Measurements from ENCODE around the gene CEBPA. TPM values are rescaled to one million over a fixed set of nuclear protein-coding genes. Genes with fewer than 3 reads are reported as not detected.

Gene CEBPA
- polyA plus RNA-seq, 1 donor (not counting 4 experiments of a cell fraction or from before 2014, with no cell fraction given), result 3.6 TPM

- Histone ChIP-seq H3K27ac (ENCODE audit: control insufficient read depth, insufficient read depth, low read length) (no peak overlapping the region), H3K9me1 (ENCODE audit: control insufficient read depth, extremely low read depth, insufficient read depth, low read length) (no peaks in the 10 kb centered on the region), H3K4me2 (ENCODE audit: control insufficient read depth, extremely low read depth, insufficient read depth, low read depth, low read length) (no peak overlapping the region), H3K4me1 (ENCODE audit: control insufficient read depth, extremely low read depth, insufficient read depth, low read length) (peaks cover 9% of the 10 kb centered on the region), H3K36me3 (ENCODE audit: control insufficient read depth in 2 of 2, extremely low read depth in 1 of 2, insufficient read depth in 2 of 2, low read length in 2 of 2) (no peaks in the 10 kb centered on the region), H3K79me2 (ENCODE audit: control insufficient read depth, insufficient read depth, low read length) (no peaks in the 10 kb centered on the region), H3K9ac (ENCODE audit: control insufficient read depth, extremely low read depth, insufficient read depth, low read length) (no peak overlapping the region), H3K27me3 (ENCODE audit: control insufficient read depth, extremely low read depth, insufficient read depth, low read length) (peaks cover 10% of the 10 kb centered on the region), H4K20me1 (ENCODE audit: control insufficient read depth, extremely low read depth, insufficient read depth, low read length) (no peaks in the 10 kb centered on the region), H3K4me3 (ENCODE audit: control insufficient read depth in 2 of 3, extremely low read depth in 1 of 3, insufficient read depth in 2 of 3, low read depth in 1 of 3, low read length in 3 of 3) (no peak overlapping the region), H2AFZ (ENCODE audit: control insufficient read depth, low read length) (no peak overlapping the region), H3K9me3 (ENCODE audit: control insufficient read depth, low read depth, low read length) (no peaks in the 10 kb centered on the region)
- TF ChIP-seq CTCF (optimal IDR thresholded peaks at IDR 0.05 in 1 of 3, IDR thresholded peaks at IDR 0.05 in 1 of 3, conservative IDR thresholded peaks at IDR 0.05 in 1 of 3; ENCODE audit: extremely low read depth in 1 of 3, insufficient read depth in 2 of 3, low read length in 3 of 3) (no peak), EZH2 (IDR thresholded peaks at IDR 0.05; ENCODE audit: low read length) (no peak)
- dilution Hi-C loops (cut with MboI; ENCODE audit: extremely low pct_ligation_motif_present, low sequenced_read_pairs), result no loop called here
- FAIRE-seq, result no peak
- DNase-seq (ENCODE audit: low read depth, low spot score), result no peak
These were observed 3.9 kb upstream of the CEBPA start for GRCh38 chr19:33306191-33306590.

DNA sequence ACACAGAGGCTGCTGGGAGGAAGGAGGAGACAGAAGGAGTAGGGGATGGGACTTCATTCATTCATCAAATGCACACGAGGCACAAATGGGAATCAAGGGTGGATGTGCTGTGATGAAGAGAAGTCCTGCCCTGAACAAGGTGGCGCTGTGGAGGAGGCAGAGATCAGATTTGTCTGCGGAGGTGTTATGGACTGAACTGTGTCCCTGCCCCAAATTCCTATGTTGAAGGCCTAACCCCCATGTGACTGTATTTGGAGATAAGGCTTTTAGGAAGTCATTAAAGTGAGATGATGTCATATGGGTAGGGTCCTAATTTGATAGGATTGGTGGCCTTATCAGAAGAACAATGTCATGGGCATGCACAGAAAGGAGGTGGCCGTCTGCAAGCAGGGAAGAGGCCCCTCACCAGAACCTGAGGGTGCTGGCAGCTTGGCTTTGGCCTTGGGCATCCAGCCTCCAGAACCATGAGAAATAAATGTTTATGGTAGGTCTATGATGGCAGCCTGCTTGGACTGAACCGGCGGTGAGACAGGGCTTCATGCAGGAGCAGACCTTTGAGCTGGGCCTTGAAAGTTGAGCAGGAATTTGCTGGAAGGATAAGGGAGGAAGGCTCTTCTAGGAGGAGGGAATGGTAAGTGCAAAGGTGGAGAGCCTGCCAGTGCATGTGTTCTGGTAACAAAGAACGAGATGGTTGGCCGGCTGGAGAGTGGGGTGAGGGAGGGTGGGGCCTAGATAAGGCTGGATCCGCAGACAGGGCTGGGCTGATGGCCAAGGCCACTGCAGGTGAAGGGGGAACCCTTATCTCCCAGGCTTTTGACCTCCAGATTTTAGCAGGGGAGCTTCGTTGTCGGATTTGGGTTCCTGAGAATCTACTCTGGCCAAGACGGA, 2.7 kb upstream of the CEBPA start:
- Histone ChIP-seq H2AFZ (ENCODE audit: control insufficient read depth, low read length) (no peak overlapping the region), H3K9ac (ENCODE audit: control insufficient read depth, extremely low read depth, insufficient read depth, low read length) (no peak overlapping the region), H3K36me3 (ENCODE audit: control insufficient read depth in 2 of 2, extremely low read depth in 1 of 2, insufficient read depth in 2 of 2, low read length in 2 of 2) (no peaks in the 10 kb centered on the region), H3K79me2 (ENCODE audit: control insufficient read depth, insufficient read depth, low read length) (no peaks in the 10 kb centered on the region), H3K4me1 (ENCODE audit: control insufficient read depth, extremely low read depth, insufficient read depth, low read length) (peaks cover 16% of the 10 kb centered on the region), H3K9me1 (ENCODE audit: control insufficient read depth, extremely low read depth, insufficient read depth, low read length) (no peaks in the 10 kb centered on the region), H3K4me2 (ENCODE audit: control insufficient read depth, extremely low read depth, insufficient read depth, low read depth, low read length) (no peak overlapping the region), H3K4me3 (ENCODE audit: control insufficient read depth in 2 of 3, extremely low read depth in 1 of 3, insufficient read depth in 2 of 3, low read depth in 1 of 3, low read length in 3 of 3) (no peak overlapping the region), H3K9me3 (ENCODE audit: control insufficient read depth, low read depth, low read length) (no peaks in the 10 kb centered on the region), H4K20me1 (ENCODE audit: control insufficient read depth, extremely low read depth, insufficient read depth, low read length) (no peaks in the 10 kb centered on the region), H3K27ac (ENCODE audit: control insufficient read depth, insufficient read depth, low read length) (no peak overlapping the region), H3K27me3 (ENCODE audit: control insufficient read depth, extremely low read depth, insufficient read depth, low read length) (peaks cover 21% of the 10 kb centered on the region)
- no peak for FAIRE-seq
- TF ChIP-seq CTCF (optimal IDR thresholded peaks at IDR 0.05 in 1 of 3, IDR thresholded peaks at IDR 0.05 in 1 of 3, conservative IDR thresholded peaks at IDR 0.05 in 1 of 3; ENCODE audit: extremely low read depth in 1 of 3, insufficient read depth in 2 of 3, low read length in 3 of 3) (peak; percentile 26 to 70 (median 40)), EZH2 (IDR thresholded peaks at IDR 0.05; ENCODE audit: low read length) (no peak)
- DNase-seq (ENCODE audit: low read depth, low spot score), result no peak
- dilution Hi-C loops (cut with MboI; ENCODE audit: extremely low pct_ligation_motif_present, low sequenced_read_pairs), result no loop called here
